ENCODE measurements around the gene SOHLH1. TPM values are rescaled to one million over a fixed set of nuclear protein-coding genes. Genes with fewer than 3 reads are reported as not detected.

Gene SOHLH1
- total RNA-seq, 4 donors from 2014 or later: not detected

DNA sequence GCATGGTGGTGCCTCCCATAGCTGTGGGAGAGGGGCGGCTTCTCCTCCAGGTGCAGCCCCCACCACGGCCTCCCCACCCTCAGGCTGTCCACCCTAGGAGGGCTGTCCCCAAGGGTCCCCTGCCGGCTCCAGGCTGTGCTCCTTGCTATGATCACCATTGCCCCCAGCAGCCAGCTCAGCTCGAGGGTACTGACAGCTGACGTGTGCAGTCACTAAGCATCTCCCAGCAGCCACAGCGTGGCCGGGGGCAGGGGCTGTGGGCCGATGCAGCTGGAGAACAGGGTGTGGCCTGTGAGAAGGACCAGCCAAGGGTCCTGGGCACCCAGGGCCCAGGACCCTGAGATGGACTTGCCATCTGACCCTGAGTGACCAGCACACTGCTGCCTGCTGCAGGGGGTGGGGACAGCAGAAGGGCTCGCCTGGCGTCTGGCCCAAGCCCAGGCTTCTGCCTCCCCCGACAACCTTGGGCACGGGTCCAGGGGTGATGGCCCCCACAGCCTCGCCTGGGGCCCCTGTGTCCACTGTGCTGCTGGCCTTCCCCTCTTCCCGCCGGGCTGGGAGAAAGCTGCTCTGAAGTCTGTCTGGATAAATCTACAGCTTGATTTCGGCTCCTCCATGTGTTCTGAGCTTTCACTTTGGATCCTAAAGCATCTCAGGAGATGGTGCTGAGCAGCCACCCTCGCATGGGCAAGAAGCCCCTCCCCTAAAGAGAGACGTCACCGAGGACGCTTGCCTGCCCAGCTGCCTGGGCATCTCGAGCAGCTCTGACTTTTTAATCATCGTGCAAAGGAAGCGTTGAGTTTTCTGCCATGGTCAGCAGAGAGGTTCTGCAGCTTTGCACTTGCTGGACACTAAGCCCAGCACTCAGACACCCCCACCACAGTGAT is 8.2 kb upstream of the SOHLH1 start:
- DNase-seq (ENCODE audit: extremely low spot score): no peak
- TF ChIP-seq POLR2AphosphoS5 (IDR thresholded peaks at IDR 0.05) (no peak), POLR2A (IDR thresholded peaks at IDR 0.05; ENCODE audit: low read depth) (no peak), EP300 (IDR thresholded peaks at IDR 0.05) (no peak)
- TF ChIP-seq, protein P1, sequence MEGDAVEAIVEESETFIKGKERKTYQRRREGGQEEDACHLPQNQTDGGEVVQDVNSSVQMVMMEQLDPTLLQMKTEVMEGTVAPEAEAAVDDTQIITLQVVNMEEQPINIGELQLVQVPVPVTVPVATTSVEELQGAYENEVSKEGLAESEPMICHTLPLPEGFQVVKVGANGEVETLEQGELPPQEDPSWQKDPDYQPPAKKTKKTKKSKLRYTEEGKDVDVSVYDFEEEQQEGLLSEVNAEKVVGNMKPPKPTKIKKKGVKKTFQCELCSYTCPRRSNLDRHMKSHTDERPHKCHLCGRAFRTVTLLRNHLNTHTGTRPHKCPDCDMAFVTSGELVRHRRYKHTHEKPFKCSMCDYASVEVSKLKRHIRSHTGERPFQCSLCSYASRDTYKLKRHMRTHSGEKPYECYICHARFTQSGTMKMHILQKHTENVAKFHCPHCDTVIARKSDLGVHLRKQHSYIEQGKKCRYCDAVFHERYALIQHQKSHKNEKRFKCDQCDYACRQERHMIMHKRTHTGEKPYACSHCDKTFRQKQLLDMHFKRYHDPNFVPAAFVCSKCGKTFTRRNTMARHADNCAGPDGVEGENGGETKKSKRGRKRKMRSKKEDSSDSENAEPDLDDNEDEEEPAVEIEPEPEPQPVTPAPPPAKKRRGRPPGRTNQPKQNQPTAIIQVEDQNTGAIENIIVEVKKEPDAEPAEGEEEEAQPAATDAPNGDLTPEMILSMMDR (IDR thresholded peaks at IDR 0.05): no peak
- Histone ChIP-seq H3K4me1 (peaks cover under 1 to 5% (median 4%) of the 10 kb centered on the region in 4 donors), H3K36me3 (no peaks in the 10 kb centered on the region), H3K27ac (replicated peaks in 1 of 4) (no peak overlapping the region), H3K9me3 (no peaks in the 10 kb centered on the region), H3K27me3 (peaks cover 0 to 88% (median 17%) of the 10 kb centered on the region in 4 donors), H3K4me3 (no peak overlapping the region)
- WGBS: 26% methylated on average over 11 of the region's 23 CpGs
- intact Hi-C loops (cut with DNase I): no loop called here

DNA sequence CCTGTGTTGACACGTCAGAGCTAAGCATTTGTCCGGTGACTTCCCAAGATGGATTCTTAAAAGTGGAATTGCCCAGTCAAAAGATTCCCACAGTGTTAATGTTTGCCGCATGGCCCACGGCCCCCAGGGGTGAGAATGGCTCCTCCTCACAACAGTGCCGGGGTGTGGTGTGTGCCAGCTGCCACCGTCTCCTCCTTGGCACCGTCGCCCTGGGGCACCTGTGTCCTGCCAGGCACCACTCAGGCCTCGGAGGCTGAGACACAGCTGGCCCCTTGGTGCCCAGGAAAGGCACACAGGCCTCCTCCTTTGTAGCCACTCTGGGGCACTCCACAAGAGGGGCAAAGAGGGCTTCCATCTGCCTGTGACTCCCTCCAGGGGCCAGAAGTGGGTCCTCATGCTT is 7.0 kb upstream of the SOHLH1 start:
- Histone ChIP-seq H3K9me3 (no peaks in the 10 kb centered on the region), H3K36me3 (no peaks in the 10 kb centered on the region), H3K4me1 (peaks cover 11 to 17% (median 16%) of the 10 kb centered on the region in 4 donors), H3K4me3 (no peak overlapping the region), H3K27me3 (peaks cover 5 to 88% (median 26%) of the 10 kb centered on the region in 4 donors), H3K27ac (replicated peaks in 1 of 4) (no peak overlapping the region)
- no peak for DNase-seq (ENCODE audit: extremely low spot score)
- no peak for TF ChIP-seq EP300 (IDR thresholded peaks at IDR 0.05)
- TF ChIP-seq, protein P1 (IDR thresholded peaks at IDR 0.05): no peak
- TF ChIP-seq POLR2A (IDR thresholded peaks at IDR 0.05; ENCODE audit: low read depth): no peak
- no peak for TF ChIP-seq POLR2AphosphoS5 (IDR thresholded peaks at IDR 0.05)
- intact Hi-C loops (cut with DNase I): no loop called here
- WGBS: no CpG with 5 or more reads among the region's 9 CpGs

DNA sequence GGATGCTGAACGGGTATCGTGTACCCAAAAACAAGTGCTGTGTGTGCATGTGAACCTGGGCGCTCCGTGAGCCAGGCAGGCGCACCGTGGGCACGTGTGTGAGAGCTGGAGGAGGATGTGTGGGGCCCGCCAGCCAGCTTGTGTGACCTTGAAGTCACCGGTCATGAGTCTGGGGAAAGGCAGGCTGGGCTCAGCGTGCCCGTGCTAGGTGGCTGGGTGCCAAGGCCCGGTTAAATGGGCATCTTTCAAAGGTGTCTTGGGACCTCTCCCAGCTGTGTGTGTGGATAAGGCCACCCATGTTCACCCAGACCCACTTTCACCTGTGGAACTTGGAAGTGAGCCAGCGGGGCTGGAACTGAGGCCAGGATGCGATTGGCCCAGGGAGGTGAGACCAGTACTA is 6.1 kb upstream of the SOHLH1 start:
- Histone ChIP-seq H3K9me3 (no peaks in the 10 kb centered on the region), H3K4me3 (no peak overlapping the region), H3K4me1 (peaks cover 11 to 19% (median 16%) of the 10 kb centered on the region in 4 donors), H3K27ac (replicated peaks in 1 of 4) (no peak overlapping the region), H3K27me3 (peaks cover 5 to 89% (median 27%) of the 10 kb centered on the region in 4 donors), H3K36me3 (no peaks in the 10 kb centered on the region)
- no peak for DNase-seq (ENCODE audit: extremely low spot score)
- WGBS: 74% methylated on average over 13 of the region's 14 CpGs
- TF ChIP-seq, protein P1 (IDR thresholded peaks at IDR 0.05): no peak
- TF ChIP-seq EP300 (IDR thresholded peaks at IDR 0.05) (no peak), POLR2AphosphoS5 (IDR thresholded peaks at IDR 0.05) (no peak), POLR2A (IDR thresholded peaks at IDR 0.05; ENCODE audit: low read depth) (no peak)
- intact Hi-C loops (cut with DNase I): no loop called here

DNA sequence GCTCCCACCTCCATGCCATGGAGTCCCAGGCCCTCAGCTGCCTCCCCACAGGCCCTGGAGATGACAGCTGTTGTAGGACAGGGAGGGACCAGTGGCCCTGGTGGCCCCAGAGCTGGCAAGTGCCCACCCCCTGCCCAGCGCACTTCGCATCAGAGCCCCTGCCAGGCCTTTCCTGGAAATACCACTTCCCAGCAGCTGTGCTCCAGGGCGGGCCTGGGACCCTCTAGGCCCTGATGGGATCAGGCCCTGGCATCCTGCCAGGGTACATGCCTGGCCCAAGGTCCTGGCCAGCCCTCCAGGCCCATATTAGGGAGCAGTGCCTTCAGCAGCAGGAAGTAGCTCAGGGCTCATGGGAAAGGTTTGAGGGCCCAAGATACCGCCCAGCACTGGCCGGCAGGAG is 5.2 kb upstream of the SOHLH1 start:
- Histone ChIP-seq H3K4me1 (peaks cover 11 to 19% (median 16%) of the 10 kb centered on the region in 4 donors), H3K4me3 (no peak overlapping the region), H3K9me3 (no peaks in the 10 kb centered on the region), H3K36me3 (no peaks in the 10 kb centered on the region), H3K27ac (replicated peaks in 1 of 4) (no peak overlapping the region), H3K27me3 (peaks cover 5 to 95% (median 27%) of the 10 kb centered on the region in 4 donors)
- no peak for DNase-seq (ENCODE audit: extremely low spot score)
- intact Hi-C loops (cut with DNase I): no loop called here
- WGBS: 66% methylated on average over 3 of the region's 5 CpGs
- TF ChIP-seq POLR2AphosphoS5 (IDR thresholded peaks at IDR 0.05) (no peak), EP300 (IDR thresholded peaks at IDR 0.05) (no peak), POLR2A (IDR thresholded peaks at IDR 0.05; ENCODE audit: low read depth) (no peak)
- TF ChIP-seq, protein P1 (IDR thresholded peaks at IDR 0.05): no peak

Measured in esophagus muscularis mucosa (tissue), 4 donors.